ENCODE results near the gene FREM1.

DNA sequence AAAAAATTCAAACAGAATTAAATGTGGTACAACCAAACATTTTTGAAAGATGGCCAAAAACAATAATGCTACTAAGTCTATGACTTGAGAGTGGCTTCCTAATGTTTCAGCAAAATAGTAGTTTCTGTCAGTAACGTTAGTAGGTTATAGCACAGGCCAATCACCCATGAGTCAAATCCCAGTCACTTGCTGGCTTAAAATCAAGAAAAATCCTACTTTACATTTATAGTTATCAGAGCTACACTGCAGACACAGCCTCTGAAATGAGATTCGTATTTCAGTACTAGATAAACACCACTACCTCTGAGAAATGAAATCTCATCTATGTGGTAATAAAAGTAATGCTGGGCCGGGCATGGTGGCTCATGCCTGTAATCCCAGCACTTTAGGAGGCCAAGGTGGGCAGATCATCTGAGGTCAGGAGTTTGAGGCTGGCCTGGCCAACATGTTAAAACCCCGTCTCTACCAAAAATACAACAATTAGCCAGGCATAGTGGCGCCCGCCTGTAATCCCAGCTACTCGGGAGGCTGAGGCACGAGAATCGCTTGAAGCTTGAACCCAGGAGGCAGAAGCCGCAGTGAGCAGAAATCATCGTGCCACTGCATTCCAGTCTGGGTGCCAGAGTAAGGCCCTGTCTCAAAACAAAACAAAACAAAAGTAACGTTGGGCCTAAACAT lies 223.0 kb downstream of the FREM1 start:
- TF ChIP-seq NFIC (IDR thresholded peaks at IDR 0.05) (no peak), EP300 (IDR thresholded peaks at IDR 0.05; ENCODE audit: borderline replicate concordance) (no peak), RAD21 (IDR thresholded peaks at IDR 0.05; ENCODE audit: low read depth) (no peak), TCF12 (IDR thresholded peaks at IDR 0.05; ENCODE audit: low read depth) (no peak)
- TF ChIP-seq, protein P1, sequence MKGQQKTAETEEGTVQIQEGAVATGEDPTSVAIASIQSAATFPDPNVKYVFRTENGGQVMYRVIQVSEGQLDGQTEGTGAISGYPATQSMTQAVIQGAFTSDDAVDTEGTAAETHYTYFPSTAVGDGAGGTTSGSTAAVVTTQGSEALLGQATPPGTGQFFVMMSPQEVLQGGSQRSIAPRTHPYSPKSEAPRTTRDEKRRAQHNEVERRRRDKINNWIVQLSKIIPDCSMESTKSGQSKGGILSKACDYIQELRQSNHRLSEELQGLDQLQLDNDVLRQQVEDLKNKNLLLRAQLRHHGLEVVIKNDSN (IDR thresholded peaks at IDR 0.05): no peak
- TF ChIP-seq, protein P2, sequence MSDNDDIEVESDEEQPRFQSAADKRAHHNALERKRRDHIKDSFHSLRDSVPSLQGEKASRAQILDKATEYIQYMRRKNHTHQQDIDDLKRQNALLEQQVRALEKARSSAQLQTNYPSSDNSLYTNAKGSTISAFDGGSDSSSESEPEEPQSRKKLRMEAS (IDR thresholded peaks at IDR 0.05): no peak

All from Ishikawa (cell line).